GM21515 (cell line): ENCODE data around the gene C1QTNF7.

Experiments used
- ATAC-seq: cut with Tn5 transposase; IDR thresholded peaks from one replicate; pipeline ENCODE4 v1.9.1; 2021; ENCODE audit not compliant: unreplicated experiment

C1QTNF7 gene

DNA sequence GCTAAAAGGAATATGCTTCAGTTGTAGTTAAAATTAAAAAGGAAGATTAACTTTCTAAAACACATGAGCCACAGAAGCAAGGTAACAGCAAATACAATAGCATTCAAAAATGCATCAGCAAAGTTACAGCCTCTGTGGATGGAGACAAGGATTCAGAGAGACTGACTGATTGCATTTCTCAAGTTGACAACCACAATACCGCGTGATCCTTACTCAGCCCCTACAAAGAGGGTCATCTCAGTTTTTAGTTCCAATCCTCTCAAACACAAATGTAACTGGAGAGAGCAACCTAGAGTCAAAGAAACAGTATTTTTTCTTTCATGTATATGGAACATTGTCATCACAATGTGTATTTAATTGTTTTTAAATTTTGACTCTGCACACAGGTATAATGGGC lies 14.2 kb upstream of the C1QTNF7 start:
- no peak for ATAC-seq

- no peak for ATAC-seq
These were observed 13.2 kb upstream of the C1QTNF7 start for GRCh38 chr4:15414551-15415091.

DNA sequence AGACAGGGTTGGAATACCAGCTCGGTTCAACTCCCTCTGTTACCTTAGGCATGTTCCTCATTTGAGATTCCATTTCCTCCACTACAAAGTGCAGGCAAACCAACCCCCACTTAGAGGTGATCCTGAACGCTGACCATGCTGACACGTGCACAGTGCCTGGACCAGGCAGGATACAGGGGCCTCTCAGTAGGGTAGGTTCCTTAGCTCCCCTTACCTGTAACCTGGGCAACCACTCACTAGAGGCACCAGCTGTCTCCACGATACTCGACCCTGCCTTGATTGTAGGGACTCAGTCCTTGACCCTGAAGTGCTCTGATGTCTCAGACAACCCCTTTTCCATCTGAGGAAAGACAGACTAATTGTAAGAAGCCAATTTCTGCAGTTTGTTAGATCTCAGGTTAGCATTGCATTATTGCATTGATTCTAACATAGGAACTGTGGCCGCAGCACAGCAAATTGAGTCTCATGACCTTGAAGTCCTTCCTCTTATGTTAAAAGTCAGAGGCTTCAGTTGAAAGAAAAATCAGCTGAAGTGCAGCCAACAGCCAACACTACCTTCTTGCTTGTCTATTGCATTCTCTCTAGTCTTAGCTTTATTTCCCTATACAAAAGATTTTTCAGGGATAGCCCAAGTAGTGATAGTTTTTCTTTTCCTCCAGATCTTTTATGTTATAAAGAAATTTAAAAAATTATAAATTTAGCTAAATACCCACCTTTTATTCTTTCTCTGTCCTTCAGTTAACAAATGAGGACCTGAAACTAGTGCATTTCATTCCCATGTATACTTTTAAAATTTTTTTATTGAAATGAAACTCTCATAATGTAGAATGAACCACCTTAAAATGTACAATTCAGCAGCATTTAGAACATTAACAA lies 11.2 kb upstream of the C1QTNF7 start:
- no peak for ATAC-seq

DNA sequence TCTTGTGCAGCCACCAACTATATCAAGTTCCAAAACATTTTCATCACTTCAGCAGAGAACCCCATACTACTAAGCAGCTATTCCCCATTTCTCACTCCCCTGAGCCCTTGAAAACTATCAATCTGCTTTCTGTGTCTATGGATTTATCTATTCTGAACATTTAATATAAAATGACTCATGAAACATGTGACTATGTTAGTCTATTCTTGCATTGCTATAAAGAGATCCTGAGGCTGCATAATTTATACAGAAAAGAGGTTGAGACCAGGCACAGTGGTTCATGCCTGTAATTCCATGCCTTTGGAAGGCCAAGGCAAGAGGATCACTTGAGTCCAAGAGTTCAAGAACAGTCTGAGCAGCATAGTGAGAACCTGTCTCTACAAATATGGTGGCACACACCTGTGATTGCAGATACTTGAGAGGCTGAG lies 10.6 kb upstream of the C1QTNF7 start:
- no peak for ATAC-seq

DNA sequence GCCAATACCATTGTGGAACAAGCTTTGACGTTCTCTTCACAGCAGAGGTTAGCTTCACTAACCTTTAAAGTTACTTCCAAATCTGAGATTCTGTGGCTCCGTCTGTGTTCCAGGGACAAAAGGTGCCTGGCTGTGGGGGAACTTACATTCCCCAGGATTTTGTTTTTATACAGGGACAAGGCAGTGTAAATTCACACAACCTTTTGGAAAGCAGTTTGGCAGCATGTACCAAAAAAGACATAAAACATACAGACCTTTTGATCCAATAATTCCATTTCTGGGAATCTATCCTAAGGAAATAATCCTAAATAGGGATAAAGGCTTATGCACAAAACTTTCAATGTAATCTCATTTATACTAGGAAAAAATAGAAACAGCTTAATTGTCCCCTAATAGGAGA lies 8.9 kb upstream of the C1QTNF7 start:
- ATAC-seq: no peak

GRCh38 chr4:15420642-15421041 lies 7.2 kb upstream of the C1QTNF7 start:
- no peak for ATAC-seq

GRCh38 chr4:15423285-15423711 lies 4.5 kb upstream of the C1QTNF7 start:
- ATAC-seq: no peak

DNA sequence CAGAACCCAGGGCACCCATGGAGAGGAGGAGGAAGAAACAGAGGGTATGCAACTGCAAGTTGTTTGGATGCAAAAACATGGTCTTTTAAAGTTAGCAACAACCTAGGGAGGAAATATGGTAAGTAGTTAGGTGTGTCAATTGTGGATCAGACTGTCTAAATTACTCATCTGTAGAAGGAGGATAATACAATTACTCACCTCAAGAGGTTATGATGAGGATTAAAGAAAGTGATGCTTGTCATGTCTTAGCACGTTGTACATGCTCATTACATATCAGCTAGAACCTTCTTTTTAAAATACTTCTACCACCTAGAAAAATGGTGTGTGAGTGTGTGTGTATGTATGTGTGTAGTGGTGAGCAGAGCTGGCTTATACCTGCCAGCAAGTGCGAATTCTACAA lies 2.3 kb upstream of the C1QTNF7 start:
- ATAC-seq: no peak

DNA sequence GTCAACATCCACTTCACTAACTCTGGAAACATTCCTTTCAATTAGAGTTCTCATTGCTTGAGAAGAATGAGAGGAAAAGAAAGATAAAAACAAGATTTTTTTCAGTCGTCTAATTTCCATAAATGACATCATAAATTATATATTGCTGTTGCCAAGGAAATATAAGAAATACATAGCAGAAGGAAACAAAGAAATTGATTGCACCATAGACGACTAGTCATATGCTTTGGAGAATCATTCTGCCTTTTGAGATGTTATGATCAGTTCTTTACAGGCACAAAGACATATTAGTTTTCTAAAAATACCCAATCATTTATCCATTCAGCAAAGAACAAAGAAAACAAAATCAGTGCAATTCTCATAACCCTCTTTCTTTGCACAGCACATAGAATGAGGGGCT lies 672 bp upstream of the C1QTNF7 start:
- no peak for ATAC-seq

DNA sequence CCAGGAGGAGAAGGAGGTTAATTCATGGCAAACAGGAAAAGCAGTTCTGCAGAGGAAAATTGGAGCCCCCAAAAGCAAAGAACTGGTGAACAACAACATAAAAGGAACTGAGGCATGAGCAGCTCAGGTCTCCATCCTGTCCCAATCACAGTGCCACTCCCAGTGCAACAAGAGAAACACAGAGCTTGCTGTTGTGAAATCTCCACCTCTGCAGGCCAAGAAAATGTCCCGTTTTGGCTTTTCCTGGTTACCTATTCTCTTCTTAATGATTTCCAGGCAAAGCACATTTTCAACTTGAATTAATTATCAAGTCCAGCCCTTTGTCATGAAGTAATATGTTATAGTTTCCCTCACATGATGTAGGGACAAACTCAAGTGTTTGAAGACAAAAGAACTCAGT lies 778 bp downstream of the C1QTNF7 start:
- no peak for ATAC-seq

DNA sequence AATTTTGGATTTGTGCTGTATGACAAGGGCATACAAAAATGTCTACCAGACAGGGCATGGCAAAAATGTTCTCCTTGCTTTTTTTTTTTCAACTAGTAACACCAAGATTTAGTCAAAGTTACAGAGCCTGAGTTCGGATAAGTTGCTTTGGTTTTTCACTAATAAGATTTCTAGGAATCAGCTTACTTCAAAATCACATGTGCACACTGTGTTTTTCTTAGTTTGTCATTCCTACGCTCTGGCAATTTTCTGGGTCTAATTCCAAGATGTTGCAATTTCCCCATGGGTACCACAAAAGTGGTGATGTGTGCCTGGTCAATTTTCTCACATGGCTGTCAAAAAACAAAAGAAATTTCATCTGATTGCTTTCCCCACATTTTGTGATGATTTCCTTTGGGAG lies 6.3 kb downstream of the C1QTNF7 start:
- no peak for ATAC-seq

DNA sequence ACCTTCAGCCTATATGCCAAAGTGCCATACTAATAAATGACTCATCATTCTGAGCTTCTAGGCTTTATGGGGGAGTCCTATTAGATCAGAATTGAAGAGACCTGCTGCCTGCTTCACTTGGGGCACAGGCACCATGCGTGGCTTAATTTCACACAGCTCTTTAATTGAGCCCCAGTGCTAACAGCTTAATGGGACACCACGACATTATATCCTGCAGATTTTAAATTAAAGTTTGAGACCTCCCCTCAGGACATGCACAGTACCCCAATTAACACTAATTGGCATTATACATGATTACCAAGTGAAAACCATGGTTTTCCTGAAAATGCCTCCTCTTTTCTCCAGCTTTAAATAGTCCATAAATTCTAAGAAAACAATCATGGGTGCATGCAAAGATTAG lies 6.8 kb downstream of the C1QTNF7 start:
- no peak for ATAC-seq

- ATAC-seq: no peak
These were observed 8.7 kb downstream of the C1QTNF7 start for GRCh38 chr4:15436513-15436912.

DNA sequence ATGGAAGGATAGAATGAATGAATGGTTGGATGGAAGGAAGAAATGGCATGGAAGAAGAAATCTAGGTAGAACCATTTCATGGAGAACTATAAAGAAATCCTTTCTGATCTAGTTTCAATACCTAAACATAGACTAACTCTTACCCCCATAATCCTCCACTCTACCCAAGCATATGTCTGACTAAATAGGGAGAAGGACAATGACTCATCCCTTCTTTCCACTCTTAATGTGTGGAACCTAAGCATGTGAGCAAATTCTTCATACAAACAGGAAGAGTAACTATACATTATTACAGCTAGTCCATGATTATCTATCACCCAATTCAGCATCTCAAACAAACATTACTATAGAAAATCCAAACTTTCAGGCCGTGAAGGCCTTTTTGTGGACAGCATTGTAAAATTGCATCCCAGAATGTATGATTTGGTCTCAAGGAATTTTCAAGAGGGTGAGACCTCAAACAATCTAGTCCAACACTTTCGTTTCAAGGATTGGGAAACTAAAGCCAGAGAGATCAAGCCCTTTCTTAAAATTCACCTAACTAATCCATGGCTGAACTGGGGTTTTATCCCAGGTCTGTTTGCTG lies 11.2 kb downstream of the C1QTNF7 start:
- ATAC-seq: no peak

DNA sequence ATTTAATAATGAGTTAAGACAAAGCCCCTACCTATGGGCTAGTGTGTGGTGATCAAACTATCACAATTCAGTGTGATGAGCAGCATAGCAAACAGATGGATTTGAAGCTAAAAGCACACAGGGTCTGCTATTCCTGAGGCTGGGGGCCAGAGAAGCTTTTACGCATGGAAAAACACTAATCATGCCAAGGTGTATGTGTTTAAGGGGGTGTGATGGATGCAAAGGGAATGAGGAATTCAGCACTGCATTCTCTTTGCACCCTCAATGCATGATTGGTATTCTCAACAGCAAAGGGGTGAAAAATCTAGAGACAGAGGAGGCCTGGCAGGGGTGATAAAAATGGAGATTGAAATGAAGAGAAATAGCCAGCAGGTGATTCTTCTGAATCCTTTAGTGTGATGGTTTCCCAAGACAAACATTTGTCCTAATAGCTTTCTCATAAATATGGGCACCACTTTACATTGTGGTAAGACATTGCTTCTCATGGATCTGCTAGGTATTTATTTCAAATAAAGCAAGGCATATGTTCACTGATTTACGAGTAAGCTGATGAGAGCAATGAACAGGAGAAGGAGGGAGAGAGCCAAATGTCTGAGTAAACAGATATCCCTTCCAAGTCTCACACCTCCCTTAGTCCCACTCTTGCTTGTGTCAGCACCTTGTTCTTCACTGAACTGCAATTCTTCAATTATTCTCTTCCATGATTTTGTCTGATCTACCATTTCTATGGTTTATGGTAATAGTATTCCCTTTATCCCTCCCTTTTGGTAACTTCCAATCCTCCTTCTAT lies 15.7 kb downstream of the C1QTNF7 start:
- no peak for ATAC-seq

DNA sequence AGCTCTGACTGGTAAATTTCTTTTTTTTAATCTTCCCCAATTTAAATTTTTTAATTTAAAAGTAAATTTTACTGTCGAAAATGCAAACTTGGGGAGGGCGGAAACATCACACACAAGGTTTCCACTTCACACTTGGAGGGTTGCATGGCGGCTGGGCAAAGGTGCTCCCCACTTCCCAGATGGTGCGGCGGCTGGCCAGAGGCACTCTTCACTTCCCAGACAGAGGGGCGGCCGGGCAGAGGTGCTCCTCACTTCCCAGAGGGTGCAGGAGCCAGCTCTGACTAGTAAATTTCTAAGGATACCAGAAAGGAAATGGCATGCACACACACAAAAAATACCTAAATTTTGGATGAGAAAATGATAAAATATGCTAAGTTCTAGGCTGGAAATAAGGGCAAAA lies 16.4 kb downstream of the C1QTNF7 start:
- no peak for ATAC-seq

DNA sequence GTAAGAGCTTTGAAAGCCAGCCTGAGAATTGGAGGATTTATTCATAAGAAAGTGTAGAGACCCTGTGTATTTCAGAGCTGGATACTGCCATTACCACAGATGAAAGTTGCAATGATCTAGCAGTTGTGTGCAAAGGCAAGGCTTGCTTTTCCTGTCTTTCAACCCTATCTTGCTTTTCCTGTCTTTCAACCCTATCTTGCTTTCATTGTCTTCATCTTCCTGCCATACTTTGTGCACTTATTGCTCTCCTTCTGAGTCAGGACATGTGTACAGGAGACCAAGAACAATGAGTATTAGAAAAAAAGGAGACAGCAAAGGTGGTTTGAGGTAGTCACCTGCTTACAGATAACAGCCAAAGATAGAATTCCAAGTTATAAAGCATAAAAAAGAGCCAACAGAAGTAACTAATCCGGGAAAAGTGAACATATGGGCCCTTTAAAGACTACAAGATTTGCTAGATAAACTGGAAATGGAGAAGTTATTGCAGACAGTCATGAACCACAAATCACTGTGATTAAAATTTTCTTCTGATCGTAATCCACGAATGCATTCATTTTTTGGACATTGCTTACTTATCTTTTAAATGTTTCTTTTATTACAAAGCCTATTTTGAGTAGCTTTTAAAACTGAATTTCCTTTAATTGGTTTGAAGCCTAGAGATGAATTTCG lies 17.2 kb downstream of the C1QTNF7 start:
- no peak for ATAC-seq

DNA sequence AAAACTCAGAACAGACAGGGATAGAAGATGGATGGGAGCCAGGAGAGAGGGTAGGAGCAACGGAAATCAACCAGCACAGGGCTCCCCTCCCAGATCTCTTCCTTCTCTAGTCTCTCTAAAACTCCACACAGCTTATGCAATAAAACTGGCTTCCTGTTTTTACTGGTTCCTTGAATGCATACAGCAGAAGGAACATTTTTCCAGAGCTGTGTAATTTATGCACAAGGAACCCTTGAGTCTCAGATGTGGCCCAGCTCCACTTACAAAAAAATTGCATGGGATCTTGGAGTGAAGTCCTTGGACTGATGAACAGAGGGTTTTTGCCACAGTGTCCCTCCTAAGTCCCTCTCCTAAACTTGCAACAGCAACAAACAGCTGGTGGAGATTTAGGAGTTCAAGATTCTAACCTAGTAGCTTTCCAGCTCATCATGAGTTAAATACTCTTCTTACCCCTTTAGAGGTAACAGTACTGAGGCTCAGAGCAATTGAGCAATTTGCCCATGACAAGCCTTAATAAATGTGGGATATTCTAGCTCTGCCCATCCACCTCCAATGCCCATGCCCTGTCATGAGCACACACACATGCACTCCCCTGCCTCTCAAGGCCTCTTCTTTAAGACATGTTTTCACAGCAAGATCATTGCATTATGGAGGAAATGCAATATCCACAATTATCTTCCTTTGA lies 23.5 kb downstream of the C1QTNF7 start:
- ATAC-seq: no peak

GRCh38 chr4:15451866-15452765 lies 24.3 kb downstream of the C1QTNF7 start:
- ATAC-seq: no peak
